ENCODE data around the gene PDGFRB. TPM values are rescaled to one million over a fixed set of nuclear protein-coding genes. Genes with fewer than 3 reads are reported as not detected.
A peak's percentile ranks its signal among the peaks of the same experiment; 100 is the strongest.

The PDGFRB gene
- total RNA-seq, 6 experiments from 2014 or later = 6.8 to 19.5 (median 9.4) TPM

- intact Hi-C loops (cut with DNase I) = no loop called here
- Histone ChIP-seq H3K27ac (no peak overlapping the region), H3K9me3 (no peaks in the 10 kb centered on the region), H3K4me1 (no peaks in the 10 kb centered on the region), H3K4me3 (no peak overlapping the region), H3K36me3 (no peaks in the 10 kb centered on the region), H3K27me3 (no peaks in the 10 kb centered on the region)
- TF ChIP-seq POLR2A (IDR thresholded peaks at IDR 0.05) (no peak), CTCF (IDR thresholded peaks at IDR 0.05) (no peak)
- DNase-seq (no peak), ATAC-seq (no peak)
- WGBS (ENCODE audit: insufficient coverage, low coverage, low lambda C conversion rate, missing lambda C conversion rate) = 46% methylated on average over 2 of the region's 4 CpGs
Measured at GRCh38 chr5:150178262-150178661, 22.6 kb upstream of the PDGFRB start.

- ATAC-seq (no peak), DNase-seq (no peak)
- Histone ChIP-seq H3K36me3 (no peaks in the 10 kb centered on the region), H3K27ac (no peak overlapping the region), H3K27me3 (no peaks in the 10 kb centered on the region), H3K4me1 (no peaks in the 10 kb centered on the region), H3K4me3 (no peak overlapping the region), H3K9me3 (no peaks in the 10 kb centered on the region)
- TF ChIP-seq CTCF (IDR thresholded peaks at IDR 0.05) = no peak
- no peak for TF ChIP-seq POLR2A (IDR thresholded peaks at IDR 0.05)
- intact Hi-C loops (cut with DNase I) = no loop called here
- no CpG with 5 or more reads among the region's 4 CpGs for WGBS (ENCODE audit: insufficient coverage, low coverage, low lambda C conversion rate, missing lambda C conversion rate)
Measured at GRCh38 chr5:150177721-150178120, 22.1 kb upstream of the PDGFRB start.

- no peaks in the 10 kb centered on the region for H3K9me3 ChIP-seq
- no peak for DNase-seq
- intact Hi-C loops (cut with DNase I) = no loop called here
- no peaks in the 10 kb centered on the region for H3K4me1 ChIP-seq
- H3K4me3 ChIP-seq = no peak overlapping the region
- no peaks in the 10 kb centered on the region for H3K36me3 ChIP-seq
- no peaks in the 10 kb centered on the region for H3K27me3 ChIP-seq
- no peak for ATAC-seq
- TF ChIP-seq POLR2A (IDR thresholded peaks at IDR 0.05) = no peak
- TF ChIP-seq CTCF (IDR thresholded peaks at IDR 0.05) = no peak
- H3K27ac ChIP-seq = no peak overlapping the region
- WGBS (ENCODE audit: insufficient coverage, low coverage, low lambda C conversion rate, missing lambda C conversion rate) = 60% methylated on average over 3 of the region's 8 CpGs
Measured at GRCh38 chr5:150176745-150177477, 21.3 kb upstream of the PDGFRB start.

- DNase-seq (no peak), ATAC-seq (peak; percentile 64 to 72 (median 68))
- no peak overlapping the region for H3K4me3 ChIP-seq
- no peaks in the 10 kb centered on the region for H3K36me3 ChIP-seq
- H3K9me3 ChIP-seq = no peaks in the 10 kb centered on the region
- intact Hi-C loops (cut with DNase I) = no loop called here
- no peak overlapping the region for H3K27ac ChIP-seq
- H3K4me1 ChIP-seq = no peaks in the 10 kb centered on the region
- TF ChIP-seq POLR2A (IDR thresholded peaks at IDR 0.05) (no peak), CTCF (IDR thresholded peaks at IDR 0.05) (peak in 3 of 4 donors; percentile 39 to 48 (median 41))
- WGBS (ENCODE audit: insufficient coverage, low coverage, low lambda C conversion rate, missing lambda C conversion rate) = 10% methylated on average over 2 of the region's 5 CpGs
- H3K27me3 ChIP-seq = no peaks in the 10 kb centered on the region
Measured at GRCh38 chr5:150175536-150175935, 19.9 kb upstream of the PDGFRB start.

All from right lobe of liver (tissue), 6 donors.